Adipose tissue (tissue), 3 donors: ENCODE data around the gene ZNF222. TPM values are rescaled to one million over a fixed set of nuclear protein-coding genes. Genes with fewer than 3 reads are reported as not detected.

Source experiments
- H3K27ac ChIP-seq: one replicate; pipeline ENCODE4 v1.5.1; 2013; ENCODE audit warnings: low read depth, low read length
- WGBS, 3 donors: extraction: QIAGEN DNeasy Blood & Tissue Kit; methylation state at CpG; one replicate each; pipeline ENCODE4 v1.1.7; 2013; 5-methylcytosine and 5-hydroxymethylcytosine counted together
- polyA plus RNA-seq, 3 donors: library from polyadenylated mRNA; stranded (reverse); fragments of 200-250 nt; gene quantifications; one replicate each; pipeline ENCODE4 v1.2.3, GENCODE V29; 2013
- donor health status: healthy with polysubstance abuse.
- donor health status: Bipolar disorder and iron deficiency.
- donor health status: healthy.

The ZNF222 gene
- polyA plus RNA-seq, 3 donors = 1.6 to 5.2 (median 1.9) TPM

DNA sequence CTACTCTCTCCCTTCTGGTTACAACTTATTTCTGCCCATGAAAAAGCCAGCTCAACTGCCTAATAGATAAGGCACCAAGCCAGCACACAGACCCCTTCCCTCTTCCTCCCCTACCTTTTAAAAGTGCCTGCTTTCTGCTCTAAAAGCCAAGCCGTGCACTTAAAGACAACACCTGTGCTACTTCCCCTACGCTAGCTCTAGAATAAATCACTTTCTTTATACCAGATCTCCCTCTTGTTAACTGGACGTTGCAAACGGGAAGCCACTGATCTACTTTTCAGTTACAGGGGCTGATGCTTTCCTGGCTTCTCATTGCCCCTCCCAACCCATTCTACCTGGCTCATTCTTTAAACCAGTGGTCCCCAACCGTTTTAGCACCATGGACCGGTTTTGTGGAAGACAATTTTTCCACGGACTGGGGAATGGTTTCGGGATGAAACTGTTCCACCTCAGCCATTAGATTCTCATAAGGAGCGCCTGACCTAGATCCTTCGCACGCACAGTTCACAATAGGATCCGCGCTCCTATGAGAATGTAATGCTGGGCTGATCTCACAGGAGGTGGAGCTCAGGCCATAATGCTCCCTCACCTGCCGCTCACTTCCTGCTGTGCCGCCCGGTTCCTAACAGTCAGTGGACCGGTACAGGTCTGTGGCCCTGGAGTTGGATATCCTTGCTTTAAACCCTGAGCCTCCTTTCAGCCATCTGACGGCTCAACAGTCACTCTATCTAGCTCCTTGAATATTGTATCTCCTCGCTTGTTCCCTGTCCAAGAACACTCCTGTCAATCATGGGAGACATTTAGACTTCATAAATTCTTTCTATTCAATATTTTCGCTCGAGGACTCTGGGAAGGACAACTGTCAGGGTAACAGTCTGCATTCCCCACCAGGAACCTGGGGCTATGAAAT, 25.8 kb downstream of the ZNF222 start:
- 5 to 13% (median 11%) methylated on average over 21 of the region's 21 CpGs for WGBS, 3 donors
- H3K27ac ChIP-seq = no peak overlapping the region

DNA sequence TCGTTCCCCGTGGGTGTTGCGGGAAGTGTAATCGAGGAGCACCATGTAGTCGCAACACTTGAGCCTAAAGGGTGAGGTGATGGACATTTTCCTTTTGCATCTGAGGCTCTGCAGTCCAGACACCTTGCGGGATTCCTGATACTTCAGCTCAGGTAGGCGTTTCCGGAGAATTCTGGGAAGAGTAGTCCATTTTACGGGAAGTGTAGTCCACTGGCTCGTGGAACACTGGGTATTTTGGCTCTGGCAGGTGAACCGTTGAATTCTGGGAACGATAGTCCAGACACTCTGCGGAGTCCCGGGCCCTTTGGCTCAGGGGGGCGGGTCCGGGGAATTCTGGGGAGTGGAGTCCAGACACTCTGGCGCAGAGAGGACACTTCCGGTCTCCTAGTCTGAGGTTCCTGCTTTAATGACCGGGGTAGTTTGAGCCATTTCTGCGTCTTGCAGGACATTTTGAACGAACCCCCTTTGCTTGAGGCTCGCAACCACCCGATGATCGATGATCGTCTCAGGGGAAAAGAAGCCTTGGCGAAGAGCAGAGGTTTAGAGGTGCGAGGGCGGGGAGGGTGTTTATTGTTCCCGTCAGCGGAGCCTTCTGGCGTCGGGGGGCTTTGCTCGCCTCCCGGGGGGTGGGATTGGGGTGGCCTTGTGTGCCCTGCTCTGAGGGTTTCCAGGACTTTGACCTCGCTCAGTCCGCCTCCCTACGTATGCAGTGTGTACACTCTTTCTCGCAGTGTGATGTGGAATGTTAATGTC, 26.6 kb downstream of the ZNF222 start, which contains the start of gene ZNF223:
Gene ZNF223 (plus strand): TSS at position 387 of the 753 bp plus-strand sequence. CDS start 3,141 bp downstream, outside the sequence.
- H3K27ac ChIP-seq = no peak within 1 kb of the TSS
- WGBS, 3 donors = 1% methylated on average over 38 of the region's 38 CpGs

DNA sequence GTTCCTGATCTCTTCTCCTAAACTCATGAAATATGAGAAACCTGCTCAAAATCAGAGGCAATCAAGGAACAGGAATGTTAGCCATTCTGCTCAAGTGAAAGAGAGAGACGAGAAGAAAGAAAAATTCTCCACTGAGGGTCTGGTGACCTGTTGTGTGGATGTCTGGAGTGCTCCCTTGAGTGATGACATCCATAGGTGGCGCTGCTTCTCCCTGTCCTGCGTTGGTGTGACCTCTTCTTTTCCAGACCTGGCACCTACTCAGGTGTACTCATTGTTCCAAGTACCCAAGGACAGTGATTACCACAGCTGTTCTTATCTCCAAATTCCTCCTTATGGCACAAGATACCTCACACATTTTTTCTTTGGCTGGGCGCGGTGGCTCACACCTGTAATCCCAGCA, 30.7 kb downstream of the ZNF222 start:
- 94 to 96% (median 94%) methylated on average over 5 of the region's 5 CpGs for WGBS, 3 donors
- H3K27ac ChIP-seq = no peak overlapping the region

DNA sequence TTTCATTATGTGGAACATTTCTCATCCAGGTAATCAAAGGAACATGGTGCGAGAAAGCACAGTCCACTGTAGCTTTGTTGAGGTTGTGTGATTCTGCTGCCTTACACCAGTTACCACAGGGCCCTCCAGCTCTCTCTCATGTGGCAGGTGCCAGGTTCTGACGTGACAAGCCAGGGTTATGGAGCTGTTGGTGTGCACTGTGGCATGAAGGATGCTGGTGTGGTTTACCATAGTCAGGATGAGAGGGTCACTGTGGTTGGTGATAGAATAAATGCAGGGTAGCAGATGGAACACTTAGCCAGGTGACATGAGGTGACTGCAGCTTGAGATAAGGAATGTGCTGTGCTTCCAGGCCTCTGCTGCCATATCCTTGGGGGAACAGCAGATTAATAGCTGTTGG, 34.0 kb downstream of the ZNF222 start:
- no peak overlapping the region for H3K27ac ChIP-seq
- WGBS, 3 donors = 93 to 96% (median 96%) methylated on average over 2 of the region's 2 CpGs

GRCh38 chr19:44061038-44061437, 35.9 kb downstream of the ZNF222 start:
- WGBS, 3 donors = 88 to 94% (median 90%) methylated on average over 1 of the region's 1 CpG
- H3K27ac ChIP-seq = no peak overlapping the region

DNA sequence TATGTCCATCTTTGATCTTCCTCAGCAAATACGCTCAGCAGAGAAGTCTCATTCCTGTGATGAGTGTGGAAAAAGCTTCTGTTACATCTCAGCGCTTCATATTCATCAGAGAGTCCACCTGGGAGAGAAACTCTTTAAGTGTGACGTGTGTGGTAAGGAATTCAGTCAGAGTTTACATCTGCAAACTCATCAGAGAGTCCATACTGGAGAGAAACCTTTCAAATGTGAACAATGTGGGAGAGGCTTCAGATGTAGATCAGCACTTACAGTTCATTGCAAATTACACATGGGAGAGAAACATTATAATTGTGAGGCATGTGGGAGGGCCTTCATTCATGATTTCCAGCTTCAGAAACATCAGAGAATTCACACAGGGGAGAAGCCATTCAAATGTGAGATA, 41.1 kb downstream of the ZNF222 start:
- WGBS, 3 donors = 64 to 85% (median 80%) methylated on average over 3 of the region's 3 CpGs
- no peak overlapping the region for H3K27ac ChIP-seq

DNA sequence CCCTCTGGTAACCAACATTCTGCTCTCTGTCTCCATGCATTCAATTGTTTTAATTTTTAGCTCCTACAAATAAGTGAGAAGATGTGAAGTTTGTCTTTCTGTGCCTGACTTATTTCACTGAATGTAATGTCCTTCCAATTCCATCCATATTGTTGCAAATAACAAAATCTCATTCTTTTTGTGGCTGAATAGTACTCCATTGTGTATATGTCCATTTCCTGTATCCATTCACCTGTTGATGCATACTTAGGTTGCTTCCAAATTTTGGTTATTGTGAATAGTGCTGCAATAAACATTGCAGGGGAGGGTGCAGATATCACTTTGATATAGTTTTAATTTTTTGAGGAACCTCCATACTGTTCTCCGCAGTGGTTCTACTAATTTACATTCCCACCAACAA, 44.2 kb downstream of the ZNF222 start:
- no peak overlapping the region for H3K27ac ChIP-seq
- 88 to 100% (median 97%) methylated on average over 1 of the region's 1 CpG for WGBS, 3 donors

GRCh38 chr19:44071824-44072542, 46.8 kb downstream of the ZNF222 start, which contains the start of gene ZNF284:
Gene ZNF284, plus strand, starts transcription at chr19:44072159. Its CDS starts 4,231 bp downstream, at chr19:44076390.
- peak within 1 kb of the TSS; percentile 59 for H3K27ac ChIP-seq
- WGBS, 3 donors = 1 to 2% (median 1%) methylated on average over 40 of the region's 40 CpGs

DNA sequence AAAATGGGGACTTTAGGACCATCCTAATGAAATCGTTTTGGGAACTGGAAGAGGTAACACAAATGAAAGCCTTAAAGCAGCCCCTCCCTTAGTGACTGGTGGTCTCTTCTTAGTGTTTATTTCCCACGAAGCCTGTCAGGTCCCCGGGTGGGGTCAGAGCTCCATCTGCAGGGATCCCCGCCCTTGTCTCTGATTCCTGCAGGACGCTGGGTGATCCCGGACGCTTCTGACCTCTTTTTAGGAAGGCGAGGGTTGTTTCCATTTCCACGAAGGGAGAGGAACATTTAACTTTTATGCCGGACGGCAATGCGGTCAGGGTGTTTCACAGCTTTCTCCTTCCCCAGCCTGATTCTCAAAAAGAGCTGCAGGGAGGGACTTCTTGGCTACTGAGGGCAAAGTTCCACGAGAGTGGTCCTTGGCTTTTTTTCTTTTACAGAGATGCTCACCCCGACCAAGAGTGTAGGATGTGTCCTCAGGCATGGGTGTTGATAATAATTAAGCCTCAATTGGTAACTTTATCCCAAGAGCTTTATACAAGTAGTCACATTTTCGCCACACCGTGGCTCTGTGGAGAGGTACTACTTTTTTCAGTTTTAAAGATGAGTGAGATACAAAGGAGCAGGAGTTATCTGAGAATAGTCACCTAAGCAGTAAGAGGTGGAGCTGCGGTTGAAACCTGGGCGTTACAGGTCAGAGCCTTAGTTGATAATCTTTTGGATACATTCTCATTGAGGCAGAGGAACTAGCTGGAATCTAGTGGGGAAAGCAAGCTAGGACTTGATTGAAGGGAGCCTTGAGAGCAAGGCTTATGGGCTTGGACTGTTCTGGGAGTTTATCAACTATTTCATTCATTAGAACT, 47.6 kb downstream of the ZNF222 start:
- H3K27ac ChIP-seq = no peak overlapping the region
- 15 to 25% (median 19%) methylated on average over 18 of the region's 18 CpGs for WGBS, 3 donors

GRCh38 chr19:44076325-44076724, 51.1 kb downstream of the ZNF222 start:
- 89 to 91% (median 90%) methylated on average over 2 of the region's 2 CpGs for WGBS, 3 donors
- H3K27ac ChIP-seq = no peak overlapping the region

Other genes with a start within 250 kb of the ZNF222 start
- gene KCNN4, start 244.4 kb upstream of the ZNF222 start, polyA plus RNA-seq = 1 to 10 TPM in 2 of 3 donors, under 1 TPM in 1; 0.55 to 3.4 (median 2.4) TPM
- 1 to 10 TPM in 1 of 3 donors, under 1 TPM in 2; 0.09 to 1.9 (median 0.22) TPM for gene LYPD5, start 222.9 kb upstream of the ZNF222 start, polyA plus RNA-seq
- 1 to 10 TPM; 1.3 to 2.2 (median 1.6) TPM for gene ZNF283, start 198.1 kb upstream of the ZNF222 start, polyA plus RNA-seq
- gene ZNF404, start 141.4 kb upstream of the ZNF222 start, polyA plus RNA-seq = 1 to 10 TPM in 2 of 3 donors, under 1 TPM in 1; 1.00 to 2.7 (median 1.1) TPM
- gene ZNF45, start 90.1 kb upstream of the ZNF222 start, polyA plus RNA-seq = 1 to 10 TPM; 3.3 to 4.9 (median 3.4) TPM
- 1 to 10 TPM in 1 of 3 donors, under 1 TPM in 2; 0.67 to 2.6 (median 0.77) TPM for gene ZNF221, start 74.2 kb upstream of the ZNF222 start, polyA plus RNA-seq
- gene ZNF155, start 41.2 kb upstream of the ZNF222 start, polyA plus RNA-seq = 1 to 10 TPM; 2.2 to 2.6 (median 2.3) TPM
- gene ZNF230, start 22.4 kb upstream of the ZNF222 start, polyA plus RNA-seq = 1 to 10 TPM in 2 of 3 donors, under 1 TPM in 1; 0.91 to 2.4 (median 1.1) TPM
- 1 to 10 TPM; 1.5 to 3.1 (median 1.8) TPM for gene ZNF223, start 26.7 kb downstream of the ZNF222 start, polyA plus RNA-seq
- under 1 TPM; 0.16 to 0.90 (median 0.35) TPM for gene ZNF284, start 46.8 kb downstream of the ZNF222 start, polyA plus RNA-seq
- gene ZNF224, start 69.0 kb downstream of the ZNF222 start, polyA plus RNA-seq = 1 to 10 TPM; 8.1 to 8.3 (median 8.3) TPM
- 1 to 10 TPM in 2 of 3 donors, under 1 TPM in 1; 0.93 to 1.3 (median 1.1) TPM for gene ZNF225, start 88.0 kb downstream of the ZNF222 start, polyA plus RNA-seq
- gene ZNF234, start 116.2 kb downstream of the ZNF222 start, polyA plus RNA-seq = 1 to 10 TPM; 1.5 to 2.6 (median 2.2) TPM
- 10 to 100 TPM in 1 of 3 donors, 1 to 10 TPM in 2; 5.3 to 15.2 (median 8.4) TPM for gene ZNF226, start 139.7 kb downstream of the ZNF222 start, polyA plus RNA-seq
- 1 to 10 TPM; 3.2 to 4.6 (median 3.3) TPM for gene ZNF227, start 187.2 kb downstream of the ZNF222 start, polyA plus RNA-seq
- gene ZNF233, start 234.5 kb downstream of the ZNF222 start, polyA plus RNA-seq = under 1 TPM in 1 of 3 donors, not detected in 2; 0.97 TPM